Measurements from ENCODE around the gene RIC8B. TPM values are rescaled to one million over a fixed set of nuclear protein-coding genes. Genes with fewer than 3 reads are reported as not detected.

Gene RIC8B
- total RNA-seq, 1 donor from 2014 or later = 29.8 TPM

- DNase-seq (ENCODE audit: low spot score in 2 of 2) (no peak), FAIRE-seq (no peak)
These were observed 149.9 kb downstream of the RIC8B start for GRCh38 chr12:106924268-106924861.

GRCh38 chr12:106926657-106927056 lies 152.2 kb downstream of the RIC8B start:
- FAIRE-seq = no peak
- no peak for DNase-seq (ENCODE audit: low spot score in 2 of 2)

GRCh38 chr12:106934277-106934676 lies 159.8 kb downstream of the RIC8B start:
- DNase-seq (ENCODE audit: low spot score in 2 of 2) (no peak), FAIRE-seq (no peak)

Other genes starting within 250 kb of the RIC8B start
- 2.9 TPM for gene RFX4, start 191.7 kb upstream of the RIC8B start, total RNA-seq
- 36.3 TPM for gene TMEM263, start 181.2 kb downstream of the RIC8B start, total RNA-seq
- gene MTERF2, start 212.5 kb downstream of the RIC8B start, total RNA-seq = 18.3 TPM

All from frontal cortex (tissue), 4 donors.